C1 segment of cervical spinal cord (tissue), 14 donors: ENCODE results near the gene GNB3.

Source experiments
- DNase-seq, 14 donors: peaks; one replicate each; lab custom pipeline; 2025; lab: John Stamatoyannopoulos, UW

GNB3 gene

DNA sequence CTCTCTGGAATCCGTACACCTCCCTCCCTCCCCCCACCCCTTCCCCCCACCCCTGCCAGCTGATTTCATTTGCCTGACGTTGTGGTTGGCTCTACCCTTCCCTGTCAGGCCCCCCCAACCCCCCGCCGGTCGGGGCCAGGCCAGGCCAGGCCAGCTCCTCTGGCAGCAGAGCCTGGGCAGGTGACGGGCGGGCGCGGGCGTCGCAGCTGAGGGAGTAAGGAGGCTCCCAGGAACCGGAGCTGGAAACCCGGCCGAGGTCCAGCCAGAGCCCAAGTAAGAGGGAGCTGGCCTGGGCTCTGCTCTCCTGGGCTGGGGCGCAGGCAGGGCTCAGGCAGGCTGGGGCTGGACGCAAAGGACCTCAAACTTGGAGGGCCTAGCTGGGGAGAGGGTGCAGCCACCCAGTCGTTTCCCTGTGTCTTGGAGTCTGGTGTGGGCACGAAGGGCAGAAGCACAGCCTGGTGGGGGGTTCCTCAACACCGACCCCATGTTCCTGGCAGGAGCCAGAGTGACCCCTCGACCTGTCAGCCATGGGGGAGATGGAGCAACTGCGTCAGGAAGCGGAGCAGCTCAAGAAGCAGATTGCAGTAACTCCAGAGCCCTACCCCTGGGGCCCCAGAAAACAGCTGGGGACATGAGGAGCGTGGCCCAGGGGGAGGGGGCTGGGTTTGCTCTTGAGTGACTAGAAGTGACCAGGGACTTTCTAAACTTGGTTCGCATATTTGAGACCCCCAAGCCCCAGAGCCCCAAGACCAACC, at the start of gene GNB3:
GNB3 (plus strand) TSS at position 165 of the 755 bp plus-strand sequence; CDS start at position 528, 363 bp downstream.
- no peak for DNase-seq

DNA sequence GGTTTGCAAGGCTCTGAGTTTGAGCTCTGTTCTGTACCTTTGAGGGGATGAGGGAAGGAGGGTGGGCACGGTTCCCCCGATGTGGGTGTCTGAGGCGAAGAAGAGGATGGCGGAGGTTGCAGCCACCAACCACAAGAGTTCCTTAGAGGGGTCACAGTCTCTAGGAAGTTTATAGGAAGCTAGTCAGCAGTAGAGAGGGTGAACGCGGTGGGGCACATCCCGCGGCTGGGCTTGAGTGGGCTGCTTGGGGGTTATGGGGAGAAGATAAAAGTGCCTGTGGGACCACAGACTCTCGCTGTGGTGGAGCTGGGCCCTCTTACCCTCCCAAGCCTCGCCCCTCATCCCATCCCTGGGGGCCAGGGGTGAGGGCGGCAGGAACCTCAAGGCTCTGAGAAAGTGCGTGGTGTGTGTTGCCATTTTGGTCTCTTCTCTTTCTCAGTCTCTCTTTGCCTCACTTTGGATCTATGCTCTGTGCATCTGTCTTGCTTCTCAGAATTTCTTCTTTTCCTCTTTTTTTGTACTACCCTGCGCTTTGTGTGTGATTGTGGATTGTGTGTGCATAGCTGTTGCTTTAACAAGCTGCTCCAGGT, 48.7 kb upstream of the GNB3 start:
- no peak for DNase-seq

DNA sequence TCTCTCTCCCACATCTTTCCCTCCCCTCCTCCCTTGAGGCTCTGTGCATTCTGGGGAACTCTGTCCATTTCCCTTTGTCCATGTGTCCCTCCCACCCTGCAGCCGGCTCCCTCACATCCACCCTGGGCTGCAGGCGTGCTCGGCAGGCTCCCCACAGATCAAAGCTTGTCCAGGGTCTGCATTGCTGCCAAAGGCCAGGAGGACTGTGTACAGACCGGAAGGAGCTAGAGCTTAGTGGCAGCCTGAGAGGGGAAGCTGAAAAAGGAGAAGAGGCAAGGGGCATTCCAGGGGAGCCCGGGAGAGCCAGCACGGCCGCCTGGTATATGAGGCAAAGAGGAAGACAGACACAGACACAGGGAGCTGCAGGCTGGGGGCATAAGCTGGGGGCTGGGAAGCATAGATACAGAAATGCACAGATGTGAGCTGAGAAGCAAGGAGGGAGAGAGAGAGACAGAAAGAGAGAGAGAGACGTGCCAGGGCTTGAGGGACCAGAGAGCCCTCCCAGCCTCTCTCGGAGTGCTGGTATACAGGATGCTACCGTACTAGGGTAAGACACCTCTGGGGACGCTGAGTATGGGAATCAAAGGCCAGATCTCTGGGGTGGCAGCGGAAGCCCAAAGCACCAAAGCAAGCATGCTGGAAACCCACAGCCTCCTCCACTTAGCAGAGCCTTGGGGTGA, 48.1 kb upstream of the GNB3 start:
- DNase-seq = peak in 6 of 14 donors; percentile 17 to 40 (median 24)

DNA sequence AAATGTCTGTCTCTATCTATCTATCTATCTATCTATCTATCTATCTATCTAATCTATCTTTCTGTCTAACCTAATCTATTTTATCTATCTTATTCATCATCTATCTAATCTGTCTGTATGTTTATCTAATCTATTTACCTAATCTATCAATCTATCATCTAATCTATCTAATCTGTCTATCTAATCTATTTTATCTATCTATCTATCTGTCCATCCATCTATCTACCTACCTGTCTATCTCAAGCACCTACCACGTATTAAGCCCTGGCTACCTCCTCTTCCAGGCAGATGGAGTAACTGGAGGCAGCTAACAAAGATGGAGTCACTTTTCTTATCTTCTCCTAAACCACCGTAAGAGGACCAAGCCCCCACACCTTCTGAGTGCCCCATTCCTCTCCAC, 45.6 kb upstream of the GNB3 start:
- DNase-seq = no peak

DNA sequence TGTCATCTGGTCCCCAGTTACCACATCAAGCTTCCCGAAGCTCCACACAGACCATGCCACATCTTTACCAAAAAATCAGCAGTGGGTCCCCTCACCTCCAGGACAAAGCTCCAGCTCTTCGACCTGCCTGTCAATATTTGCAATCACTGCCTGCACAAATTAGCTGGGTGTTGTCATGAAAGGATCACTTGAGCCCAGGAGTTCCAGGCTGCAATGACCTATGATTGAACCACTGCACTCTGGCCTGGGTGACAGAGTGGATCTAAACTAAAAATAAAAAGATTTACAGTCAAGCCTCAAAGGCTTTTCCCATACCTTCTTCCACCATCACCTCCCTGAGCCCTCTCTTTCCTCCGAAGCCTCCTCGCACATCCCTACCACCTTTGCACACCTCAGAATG, 44.1 kb upstream of the GNB3 start:
- no peak for DNase-seq

DNA sequence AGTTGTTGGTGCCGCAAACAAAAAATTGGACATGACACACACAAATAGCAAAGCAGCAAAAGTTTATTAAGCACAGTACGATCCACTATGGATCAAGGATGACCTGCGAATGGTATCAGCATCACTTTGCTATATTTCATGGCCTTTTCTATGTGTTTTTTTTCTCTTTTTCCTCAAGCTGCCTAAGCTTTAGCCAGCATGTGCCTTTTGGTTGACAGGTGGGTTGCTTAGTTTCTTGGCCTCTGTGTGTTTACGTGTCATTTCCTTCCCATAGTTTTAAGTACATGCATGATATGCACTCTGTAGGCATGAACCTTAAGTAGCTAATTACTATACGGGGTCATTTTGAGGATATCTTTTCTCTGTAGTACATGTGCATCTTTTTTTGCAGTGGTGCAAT, 41.6 kb upstream of the GNB3 start:
- DNase-seq = no peak

DNA sequence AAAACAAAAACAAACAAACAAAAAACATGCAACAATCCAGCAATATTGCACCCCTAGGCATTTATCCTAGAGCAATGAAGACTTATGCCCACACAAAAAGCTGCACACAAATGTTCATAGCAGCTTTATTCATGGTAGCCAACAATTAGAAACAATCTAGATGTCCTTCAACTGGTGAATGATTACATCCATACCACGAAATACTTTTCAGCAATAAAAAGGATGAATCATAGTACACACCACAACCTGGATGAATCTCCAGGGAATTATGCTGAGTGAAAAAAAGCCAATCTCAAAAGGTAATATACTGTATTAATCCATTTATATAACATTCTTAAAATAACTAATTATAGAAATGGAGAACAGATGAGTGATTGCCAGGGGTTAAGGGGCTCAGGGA, 33.6 kb upstream of the GNB3 start:
- no peak for DNase-seq

DNA sequence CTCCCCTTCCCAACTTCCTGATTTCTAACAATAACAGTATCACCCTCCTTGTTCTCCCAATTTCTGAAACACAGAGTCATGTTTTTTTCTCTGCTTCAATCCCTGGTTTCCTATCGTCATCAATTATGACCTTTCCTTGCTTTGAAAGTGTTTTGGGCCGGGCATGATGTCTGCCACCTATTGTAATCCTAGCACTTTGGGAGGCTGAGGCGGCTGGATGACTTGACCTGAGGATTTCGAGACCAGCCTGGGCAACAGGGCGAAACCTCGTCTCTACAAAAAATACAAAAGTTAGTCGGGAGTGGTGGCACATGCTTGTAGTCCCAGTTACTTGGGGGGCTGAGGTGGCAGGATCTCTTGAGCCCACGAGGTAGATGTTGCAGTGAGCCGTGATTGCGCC, 31.7 kb upstream of the GNB3 start:
- DNase-seq = no peak

DNA sequence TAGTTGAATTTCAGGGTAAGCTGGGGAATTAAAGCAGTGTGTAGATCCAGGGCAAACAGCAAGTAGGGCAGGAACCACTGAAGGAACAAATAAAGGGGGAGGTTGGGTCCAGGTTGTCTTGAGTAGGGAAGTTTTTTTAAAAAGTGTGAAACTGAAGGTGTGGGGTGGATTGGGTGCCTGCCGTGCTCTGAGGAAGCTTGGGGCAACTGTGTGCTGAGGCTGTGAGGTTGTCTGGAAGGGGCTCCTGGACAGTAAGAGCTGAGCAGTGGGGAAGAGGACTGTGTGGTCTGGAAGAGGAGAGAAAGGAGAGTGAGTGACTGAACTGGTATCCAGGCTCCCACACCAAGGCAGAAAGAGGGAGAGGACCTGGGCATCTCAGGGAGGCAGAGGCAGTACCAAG, 30.0 kb upstream of the GNB3 start:
- DNase-seq = no peak

DNA sequence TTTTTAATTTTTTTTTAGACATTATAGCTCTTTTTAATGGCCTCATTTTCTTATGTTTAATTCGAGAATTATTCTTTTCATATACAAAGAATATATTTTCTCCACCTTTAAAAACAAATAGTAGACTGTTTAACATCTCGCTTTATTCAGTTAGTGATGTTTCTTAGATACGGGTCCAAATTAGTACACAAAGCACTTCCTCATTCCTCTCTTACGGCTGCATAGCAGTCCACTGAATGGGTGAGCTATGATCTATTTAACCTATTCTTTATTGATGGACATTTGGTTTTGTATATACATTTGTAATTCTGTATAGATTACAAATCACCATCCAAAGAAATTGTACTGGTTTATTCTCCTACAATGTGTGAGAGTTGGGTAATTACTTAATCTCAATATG, 27.4 kb upstream of the GNB3 start:
- DNase-seq = no peak

DNA sequence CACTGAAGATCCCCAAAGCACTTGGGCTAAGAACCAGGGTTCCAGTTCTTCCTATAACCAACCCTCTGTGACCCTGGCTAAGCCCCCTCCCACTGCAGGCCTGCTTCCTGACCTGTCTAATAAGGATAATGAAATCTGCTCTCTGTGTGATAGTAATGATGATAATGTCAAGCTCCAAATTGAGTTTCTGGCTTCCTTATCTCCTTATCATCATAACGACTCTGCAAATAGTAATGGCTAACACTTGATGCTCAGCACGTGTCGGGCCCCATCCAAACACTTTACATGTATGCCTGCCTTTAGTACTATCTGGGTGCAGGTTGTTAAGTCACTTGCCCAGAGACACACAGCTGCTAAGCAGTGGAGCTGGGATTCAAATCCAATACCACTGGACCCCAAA, 24.1 kb upstream of the GNB3 start:
- DNase-seq = no peak

DNA sequence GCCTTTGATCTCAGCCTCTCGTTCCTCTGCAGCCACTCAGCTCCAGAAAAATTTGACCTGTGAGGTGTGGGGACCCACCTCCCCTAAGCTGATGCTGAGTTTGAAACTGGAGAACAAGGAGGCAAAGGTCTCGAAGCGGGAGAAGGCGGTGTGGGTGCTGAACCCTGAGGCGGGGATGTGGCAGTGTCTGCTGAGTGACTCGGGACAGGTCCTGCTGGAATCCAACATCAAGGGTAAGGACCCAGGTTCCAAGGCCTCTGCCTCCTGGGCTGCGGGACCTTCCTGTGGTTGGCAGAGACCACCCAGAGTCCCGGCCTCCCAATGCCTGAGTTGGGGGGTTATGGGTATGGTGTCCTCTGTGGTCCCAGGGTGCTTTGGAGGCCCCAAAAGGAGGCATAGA, 23.6 kb upstream of the GNB3 start:
- DNase-seq = no peak

DNA sequence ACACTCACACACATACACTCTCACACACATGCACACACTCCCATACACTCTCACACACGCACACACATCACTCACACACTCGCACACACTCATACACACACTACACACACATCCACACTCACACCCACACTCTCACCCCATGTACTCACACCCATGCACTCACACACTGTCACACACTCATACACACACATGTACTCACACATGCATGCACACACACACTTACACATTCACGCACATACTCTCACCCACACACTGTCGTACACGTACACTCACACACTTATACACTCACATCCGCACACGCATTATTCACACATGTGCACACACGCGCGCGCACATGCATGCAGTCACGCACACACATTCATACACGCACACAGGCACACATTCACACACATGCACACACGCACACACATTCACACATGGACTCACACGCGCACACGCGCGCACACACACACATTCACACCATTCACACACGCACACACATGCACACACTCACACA, 23.0 kb upstream of the GNB3 start:
- DNase-seq = no peak

DNA sequence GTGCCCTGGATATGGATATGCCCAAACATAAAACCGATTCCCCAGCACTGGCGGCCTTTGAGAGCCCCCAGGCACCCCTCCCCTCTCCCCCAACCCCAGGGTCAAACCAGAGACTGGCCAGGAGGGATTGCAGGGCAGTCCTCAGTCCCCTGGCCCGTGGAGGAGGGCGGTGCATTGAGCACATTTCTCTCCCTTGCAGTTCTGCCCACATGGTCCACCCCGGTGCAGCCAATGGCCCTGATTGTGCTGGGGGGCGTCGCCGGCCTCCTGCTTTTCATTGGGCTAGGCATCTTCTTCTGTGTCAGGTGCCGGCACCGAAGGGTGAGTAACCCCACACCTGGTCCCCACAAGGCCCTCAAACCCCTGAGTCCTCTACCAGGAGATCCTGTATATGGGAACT, 22.5 kb upstream of the GNB3 start:
- DNase-seq = no peak

DNA sequence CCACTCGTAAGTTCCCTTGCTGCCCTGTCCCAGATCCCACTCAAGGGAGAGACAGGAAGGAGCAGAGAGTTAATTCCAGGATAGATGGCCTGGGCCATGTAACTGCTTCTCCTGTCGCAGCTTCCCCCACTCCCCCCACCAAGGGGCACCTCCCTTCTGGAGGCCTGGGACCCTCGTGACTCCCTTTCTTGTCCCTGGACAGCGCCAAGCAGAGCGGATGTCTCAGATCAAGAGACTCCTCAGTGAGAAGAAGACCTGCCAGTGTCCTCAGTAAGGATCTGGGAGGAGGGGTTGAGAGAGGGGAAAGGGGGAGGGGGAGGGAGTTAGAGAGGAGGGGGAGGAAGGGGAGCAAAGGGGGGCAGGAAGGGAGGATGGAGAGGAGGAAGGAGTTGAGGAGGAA, 22.1 kb upstream of the GNB3 start:
- no peak for DNase-seq

DNA sequence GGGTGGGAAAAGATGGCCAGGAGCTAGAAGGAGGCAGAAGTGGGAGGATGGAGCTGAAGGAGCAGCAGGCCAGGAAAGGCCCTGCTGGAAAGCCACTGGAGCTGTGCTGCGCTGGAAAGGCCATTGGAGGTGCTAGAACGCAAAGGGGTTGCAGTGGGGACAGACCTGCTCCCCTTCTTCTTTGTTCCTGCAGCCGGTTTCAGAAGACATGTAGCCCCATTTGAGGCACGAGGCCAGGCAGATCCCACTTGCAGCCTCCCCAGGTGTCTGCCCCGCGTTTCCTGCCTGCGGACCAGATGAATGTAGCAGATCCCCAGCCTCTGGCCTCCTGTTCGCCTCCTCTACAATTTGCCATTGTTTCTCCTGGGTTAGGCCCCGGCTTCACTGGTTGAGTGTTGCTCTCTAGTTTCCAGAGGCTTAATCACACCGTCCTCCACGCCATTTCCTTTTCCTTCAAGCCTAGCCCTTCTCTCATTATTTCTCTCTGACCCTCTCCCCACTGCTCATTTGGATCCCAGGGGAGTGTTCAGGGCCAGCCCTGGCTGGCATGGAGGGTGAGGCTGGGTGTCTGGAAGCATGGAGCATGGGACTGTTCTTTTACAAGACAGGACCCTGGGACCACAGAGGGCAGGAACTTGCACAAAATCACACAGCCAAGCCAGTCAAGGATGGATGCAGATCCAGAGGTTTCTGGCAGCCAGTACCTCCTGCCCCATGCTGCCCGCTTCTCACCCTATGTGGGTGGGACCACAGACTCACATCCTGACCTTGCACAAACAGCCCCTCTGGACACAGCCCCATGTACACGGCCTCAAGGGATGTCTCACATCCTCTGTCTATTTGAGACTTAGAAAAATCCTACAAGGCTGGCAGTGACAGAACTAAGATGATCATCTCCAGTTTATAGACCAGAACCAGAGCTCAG, 21.4 kb upstream of the GNB3 start:
- no peak for DNase-seq

DNA sequence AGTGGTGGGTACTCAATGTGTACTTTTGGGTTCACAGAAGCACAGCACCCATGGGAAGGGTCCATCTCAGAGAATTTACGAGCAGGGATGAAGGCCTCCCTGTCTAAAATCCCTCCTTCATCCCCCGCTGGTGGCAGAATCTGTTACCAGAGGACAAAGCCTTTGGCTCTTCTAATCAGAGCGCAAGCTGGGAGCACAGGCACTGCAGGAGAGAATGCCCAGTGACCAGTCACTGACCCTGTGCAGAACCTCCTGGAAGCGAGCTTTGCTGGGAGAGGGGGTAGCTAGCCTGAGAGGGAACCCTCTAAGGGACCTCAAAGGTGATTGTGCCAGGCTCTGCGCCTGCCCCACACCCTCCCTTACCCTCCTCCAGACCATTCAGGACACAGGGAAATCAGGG, 20.6 kb upstream of the GNB3 start:
- peak in 1 of 14 donors; percentile 45 for DNase-seq

DNA sequence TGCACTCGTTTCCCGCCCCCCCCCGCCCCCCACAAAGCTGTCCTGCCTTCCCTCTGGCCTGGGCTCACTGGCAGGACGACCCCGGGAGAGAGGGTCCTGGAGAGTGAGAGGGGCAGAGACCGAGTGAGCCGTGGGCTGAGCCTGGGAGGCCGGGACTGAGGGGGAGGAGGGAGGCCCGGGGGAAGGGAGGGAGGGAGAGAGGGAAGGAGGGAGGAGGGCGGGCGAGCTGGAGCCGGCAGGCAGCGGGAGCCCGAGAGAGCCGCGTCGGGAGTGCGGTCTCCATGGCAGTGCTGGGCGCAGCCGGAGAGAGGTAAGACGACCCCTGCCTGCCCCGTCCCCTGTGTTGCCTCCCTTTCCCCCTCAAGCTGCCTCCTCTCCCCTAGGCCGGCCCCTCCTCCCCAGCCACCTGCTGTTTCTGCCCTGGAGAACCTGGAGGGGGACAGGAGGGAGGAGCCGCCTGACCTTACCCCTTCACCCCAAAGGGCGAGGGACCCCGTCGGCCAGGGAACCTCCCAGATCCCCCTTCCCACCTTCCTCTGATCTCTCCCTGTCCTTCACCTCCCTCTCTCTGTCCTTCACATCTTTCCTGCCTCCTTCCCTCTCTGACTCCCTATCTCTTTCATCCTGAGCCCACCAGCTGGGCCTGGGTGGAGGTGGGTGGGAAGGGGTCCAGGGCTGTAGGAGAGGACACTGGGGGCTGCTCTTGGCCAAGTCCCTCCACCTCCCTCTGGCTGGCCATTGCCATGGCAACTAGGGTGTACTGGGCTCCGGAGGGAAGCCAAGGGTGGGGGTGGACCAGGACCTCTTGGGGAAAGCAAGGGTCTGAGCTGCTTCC, 18.9 kb upstream of the GNB3 start, which contains the start of gene GPR162:
GPR162 (plus strand) TSS at position 231 of the 835 bp plus-strand sequence. CDS start 2,078 bp downstream, outside the sequence.
- DNase-seq = peak in 11 of 14 donors; percentile 26 to 94 (median 54)

DNA sequence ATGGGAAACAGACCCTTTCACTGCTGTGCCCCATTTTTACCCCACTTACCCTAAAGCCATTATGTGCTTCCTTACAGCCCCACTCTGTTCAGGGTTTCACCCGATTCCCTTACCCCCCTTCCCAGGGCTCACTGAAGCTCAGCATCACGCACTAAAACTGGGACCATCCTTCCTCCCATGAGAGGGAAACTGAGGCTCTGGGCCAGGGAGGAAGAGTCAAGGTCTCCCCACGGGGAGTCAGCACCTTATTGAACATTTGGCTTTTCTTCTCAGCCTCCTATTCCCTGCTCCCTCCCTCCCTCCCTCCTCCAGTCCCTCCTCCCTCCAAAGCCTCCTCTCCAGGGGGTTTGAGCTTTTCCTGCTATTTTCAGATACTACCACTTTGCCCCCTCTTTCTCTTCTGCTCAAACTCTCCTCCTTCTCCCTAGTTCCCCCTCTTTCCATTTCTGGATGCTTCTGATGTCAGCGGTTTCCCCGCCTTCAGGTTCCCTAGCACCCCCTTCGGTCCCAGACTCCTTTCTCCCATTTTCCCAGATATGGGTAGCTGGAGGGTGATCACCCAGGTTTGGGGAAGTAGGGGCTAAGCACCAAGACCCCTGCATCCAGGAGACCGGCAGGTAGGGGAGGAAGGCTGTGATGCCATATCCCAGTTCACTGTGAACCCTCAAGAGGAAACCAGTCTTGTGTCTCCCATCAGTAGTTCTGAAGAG, 18.1 kb upstream of the GNB3 start:
- DNase-seq = peak in 1 of 14 donors; percentile 48
